ENCODE results near the gene B3GLCT. TPM values are rescaled to one million over a fixed set of nuclear protein-coding genes. Genes with fewer than 3 reads are reported as not detected.

B3GLCT gene
- total RNA-seq, result 4.5 and 11.5 TPM in 2 replicates

GRCh38 chr13:31199849-31200636 is at the start of gene B3GLCT:
TSS of gene B3GLCT (plus strand) at chr13:31199975. CDS start at chr13:31200085, 110 bp downstream.

GRCh38 chr13:31161557-31162150 is 38.1 kb upstream of the B3GLCT start, which contains the start of gene HSPH1:
TSS of gene HSPH1 (minus strand) at chr13:31161904. CDS start at chr13:31161582, 322 bp downstream.

Other genes with a start within 250 kb of the B3GLCT start
- 34.3 and 37.1 TPM in 2 replicates for gene HSPH1, start 38.1 kb upstream of the B3GLCT start, total RNA-seq